Spinal cord (tissue), 10 donors: ENCODE measurements around the gene TBX2. TPM values are rescaled to one million over a fixed set of nuclear protein-coding genes. Genes with fewer than 3 reads are reported as not detected.

Experiments
- DNase-seq, 6 donors: peaks; one replicate each; pipeline versions ENCODE4 v3.0.0 to v3.0.0-alpha.2; 2013 to 2015; ENCODE audit warnings: low spot score in 6 of 6, low read depth in 4 of 6
- H3K27ac ChIP-seq: one replicate; pipeline ENCODE4 v1.5.1; 2013; ENCODE audit warnings: low read depth, low read length, control low read depth
- H3K27me3 ChIP-seq: one replicate; pipeline ENCODE4 v1.6.1; 2013; ENCODE audit warnings: low read length; ENCODE audit not compliant: control insufficient read depth, insufficient read depth
- H3K36me3 ChIP-seq: one replicate; pipeline ENCODE4 v1.6.1; 2013; ENCODE audit warnings: low read length; ENCODE audit not compliant: control insufficient read depth, insufficient read depth
- H3K4me1 ChIP-seq: one replicate; pipeline ENCODE4 v1.6.1; 2013; ENCODE audit warnings: low read length; ENCODE audit not compliant: control insufficient read depth, insufficient read depth
- H3K4me3 ChIP-seq: one replicate; pipeline ENCODE4 v1.5.1; 2013; ENCODE audit warnings: low read depth, low read length, control low read depth
- H3K9me3 ChIP-seq: one replicate; pipeline ENCODE4 v1.6.1; 2013; ENCODE audit warnings: low read length; ENCODE audit not compliant: control insufficient read depth, insufficient read depth
- WGBS: methylation state at CpG from one replicate; pipeline ENCODE4 v1.1.5; 2013; ENCODE audit warnings: missing lambda C conversion rate; ENCODE audit not compliant: insufficient coverage; 5-methylcytosine and 5-hydroxymethylcytosine counted together
- polyA plus RNA-seq, 2 donors: library from polyadenylated mRNA; unstranded; fragments of 120-200 nt; gene quantifications; one replicate each; pipeline ENCODE4 v1.2.1, GENCODE V29; 2013; ENCODE audit not compliant: insufficient read length in 2 of 2
- total RNA-seq, 2 donors: library from RNA; depleted of rRNA in 1 of 2; stranded (reverse); fragments of 120-200 nt in 1 of 2; fragments of >200 nt in 1 of 2; gene quantifications; one replicate each; pipeline versions ENCODE4 v1.2.3 to v1.2.4, GENCODE V29; 2013 to 2014
- donor health status: healthy.

Gene TBX2
- total and polyA plus RNA-seq, 4 donors, result 4.0 to 13.1 (median 10.3) TPM

DNA sequence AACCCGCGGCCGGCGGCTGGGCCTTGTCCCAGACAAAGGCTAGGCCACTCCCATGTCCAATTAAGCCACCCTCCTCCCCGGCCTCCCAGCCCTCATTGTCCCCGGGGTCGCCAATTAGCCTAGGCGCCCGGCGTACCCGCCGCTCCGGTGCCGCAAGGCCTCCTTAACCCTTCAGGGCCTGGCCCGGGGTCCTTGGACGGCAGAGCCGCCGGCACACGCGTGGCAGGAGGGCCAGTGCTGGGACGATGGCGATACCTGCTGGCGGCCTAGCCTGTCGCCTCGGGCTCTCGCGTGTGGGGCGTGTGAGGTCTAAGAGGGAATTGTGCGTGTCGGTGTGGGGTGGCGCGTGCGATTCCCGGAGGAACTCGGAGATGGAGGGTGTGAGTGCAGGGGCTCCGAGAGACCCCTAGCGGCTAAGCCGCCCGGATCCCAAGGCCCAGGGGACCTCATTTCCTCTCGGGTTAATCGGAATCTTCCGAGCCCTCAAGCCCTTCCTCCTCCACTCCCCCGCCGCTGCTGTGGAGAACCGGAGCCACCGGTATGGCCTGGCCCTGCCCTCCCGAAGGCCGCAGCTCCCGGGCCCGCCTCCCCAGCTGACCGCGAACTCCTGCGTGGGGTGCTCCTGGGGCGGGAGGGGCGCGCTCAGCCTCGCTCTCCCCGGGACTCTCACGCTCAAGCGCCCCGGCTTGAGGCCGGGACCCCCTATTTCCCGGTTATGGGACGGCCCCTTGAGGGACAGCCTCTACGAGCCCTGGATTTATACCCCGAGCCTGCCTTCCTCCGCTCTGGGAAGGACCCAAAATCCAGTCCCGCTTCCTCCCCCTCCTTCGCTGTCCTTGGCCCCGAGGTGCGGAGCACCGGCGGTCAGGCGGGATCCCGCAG, 11.9 kb downstream of the TBX2 start:
- peak in 2 of 6 donors; percentile 43 to 68 for DNase-seq
- peaks cover 62% of the 10 kb centered on the region for H3K4me1 ChIP-seq
- WGBS, result under 1% methylated on average over 75 of the region's 75 CpGs
- peaks cover 2% of the 10 kb centered on the region for H3K36me3 ChIP-seq
- peak overlapping the region; percentile 86 for H3K27ac ChIP-seq
- peak overlapping the region; percentile 54 for H3K4me3 ChIP-seq
- H3K27me3 ChIP-seq, result peaks cover 62% of the 10 kb centered on the region
- H3K9me3 ChIP-seq, result no peaks in the 10 kb centered on the region

GRCh38 chr17:61412143-61412859, 12.7 kb downstream of the TBX2 start:
- DNase-seq, result peak; percentile 61 to 93 (median 76)
- peaks cover 65% of the 10 kb centered on the region for H3K4me1 ChIP-seq
- H3K36me3 ChIP-seq, result peaks cover 2% of the 10 kb centered on the region
- peak overlapping the region; percentile 54 for H3K4me3 ChIP-seq
- under 1% methylated on average over 69 of the region's 69 CpGs for WGBS
- peak overlapping the region; percentile 86 for H3K27ac ChIP-seq
- no peaks in the 10 kb centered on the region for H3K9me3 ChIP-seq
- peaks cover 54% of the 10 kb centered on the region for H3K27me3 ChIP-seq

GRCh38 chr17:61412860-61413660, 13.4 kb downstream of the TBX2 start:
- Histone ChIP-seq H3K9me3 (no peaks in the 10 kb centered on the region), H3K4me1 (peaks cover 61% of the 10 kb centered on the region), H3K27ac (peak overlapping the region; percentile 86), H3K36me3 (peaks cover under 1% of the 10 kb centered on the region), H3K4me3 (peak overlapping the region; percentile 54), H3K27me3 (peaks cover 47% of the 10 kb centered on the region)
- no peak for DNase-seq
- WGBS, result 10% methylated on average over 31 of the region's 38 CpGs

DNA sequence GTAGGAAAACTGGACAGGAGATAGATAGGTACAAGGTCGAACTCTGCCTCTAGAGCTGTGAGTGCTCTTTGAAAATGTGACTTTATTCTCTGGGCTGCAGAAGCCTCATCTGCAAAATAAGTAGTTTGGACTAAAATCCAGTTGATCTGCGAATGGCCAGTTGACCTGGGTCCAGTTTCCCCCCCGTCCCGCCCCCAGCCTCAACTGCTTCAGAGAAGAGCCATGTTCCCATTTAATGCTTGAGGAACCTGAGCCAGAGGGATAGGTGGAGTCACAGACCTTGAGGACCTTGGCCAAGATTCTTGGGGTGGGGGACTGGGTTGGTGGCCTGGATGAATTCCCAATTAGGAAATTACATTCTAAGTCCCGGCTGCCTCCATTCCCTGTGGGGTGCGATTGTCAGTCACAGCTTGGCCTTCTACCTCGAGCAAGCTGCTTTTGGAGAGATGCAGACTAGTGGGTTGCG, 14.1 kb downstream of the TBX2 start:
- Histone ChIP-seq H3K36me3 (no peaks in the 10 kb centered on the region), H3K27ac (no peak overlapping the region), H3K9me3 (no peaks in the 10 kb centered on the region), H3K4me1 (peaks cover 54% of the 10 kb centered on the region), H3K27me3 (peaks cover 40% of the 10 kb centered on the region), H3K4me3 (no peak overlapping the region)
- DNase-seq, result no peak
- 85% methylated on average over 6 of the region's 8 CpGs for WGBS

DNA sequence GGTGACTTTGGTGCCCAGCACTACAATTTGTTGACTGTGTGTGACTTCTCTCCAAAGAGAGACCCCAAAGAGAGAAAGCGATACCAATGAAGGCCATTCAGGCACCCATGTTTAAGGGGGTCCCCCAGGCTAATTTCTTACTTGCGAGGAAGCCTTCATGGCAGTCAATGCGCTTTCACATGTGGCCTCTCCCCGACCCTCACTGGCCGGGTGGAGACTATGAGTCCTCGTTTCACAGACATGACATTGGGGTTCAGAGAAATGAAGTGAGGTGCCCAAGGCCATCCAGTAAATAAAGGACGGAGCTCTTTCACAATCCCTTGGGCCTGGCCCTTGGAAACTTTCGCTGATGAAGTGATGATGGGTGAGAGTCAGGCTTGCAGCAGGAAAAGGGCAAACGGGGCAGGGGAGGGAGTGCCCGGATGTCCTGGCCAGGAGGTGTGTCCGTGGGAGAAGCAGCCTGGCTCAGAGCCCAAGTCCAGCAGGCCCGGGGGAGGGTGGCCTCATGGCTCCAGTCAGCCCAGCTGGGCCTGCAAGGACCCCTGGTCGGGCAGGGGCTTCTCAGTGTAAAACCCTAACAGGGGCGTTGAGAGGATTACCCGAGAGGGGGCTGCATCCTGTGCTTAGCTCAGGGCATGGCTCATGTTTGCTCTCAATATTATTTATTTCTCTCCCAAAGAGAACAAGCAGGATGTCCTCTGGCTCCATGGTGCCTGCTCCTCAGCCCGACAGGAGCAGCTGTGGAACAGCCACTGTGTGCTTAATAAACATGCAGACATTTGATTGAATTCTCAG, 14.7 kb downstream of the TBX2 start:
- no peak for DNase-seq
- Histone ChIP-seq H3K27ac (no peak overlapping the region), H3K36me3 (no peaks in the 10 kb centered on the region), H3K27me3 (peaks cover 37% of the 10 kb centered on the region), H3K4me3 (no peak overlapping the region), H3K9me3 (no peaks in the 10 kb centered on the region), H3K4me1 (peaks cover 48% of the 10 kb centered on the region)
- 79% methylated on average over 16 of the region's 16 CpGs for WGBS

- DNase-seq, result no peak
- Histone ChIP-seq H3K4me3 (no peak overlapping the region), H3K9me3 (no peaks in the 10 kb centered on the region), H3K36me3 (no peaks in the 10 kb centered on the region), H3K27me3 (peaks cover 35% of the 10 kb centered on the region), H3K27ac (no peak overlapping the region), H3K4me1 (peaks cover 44% of the 10 kb centered on the region)
- WGBS, result 83% methylated on average over 5 of the region's 5 CpGs
Measured at GRCh38 chr17:61414936-61415251, 15.3 kb downstream of the TBX2 start.

DNA sequence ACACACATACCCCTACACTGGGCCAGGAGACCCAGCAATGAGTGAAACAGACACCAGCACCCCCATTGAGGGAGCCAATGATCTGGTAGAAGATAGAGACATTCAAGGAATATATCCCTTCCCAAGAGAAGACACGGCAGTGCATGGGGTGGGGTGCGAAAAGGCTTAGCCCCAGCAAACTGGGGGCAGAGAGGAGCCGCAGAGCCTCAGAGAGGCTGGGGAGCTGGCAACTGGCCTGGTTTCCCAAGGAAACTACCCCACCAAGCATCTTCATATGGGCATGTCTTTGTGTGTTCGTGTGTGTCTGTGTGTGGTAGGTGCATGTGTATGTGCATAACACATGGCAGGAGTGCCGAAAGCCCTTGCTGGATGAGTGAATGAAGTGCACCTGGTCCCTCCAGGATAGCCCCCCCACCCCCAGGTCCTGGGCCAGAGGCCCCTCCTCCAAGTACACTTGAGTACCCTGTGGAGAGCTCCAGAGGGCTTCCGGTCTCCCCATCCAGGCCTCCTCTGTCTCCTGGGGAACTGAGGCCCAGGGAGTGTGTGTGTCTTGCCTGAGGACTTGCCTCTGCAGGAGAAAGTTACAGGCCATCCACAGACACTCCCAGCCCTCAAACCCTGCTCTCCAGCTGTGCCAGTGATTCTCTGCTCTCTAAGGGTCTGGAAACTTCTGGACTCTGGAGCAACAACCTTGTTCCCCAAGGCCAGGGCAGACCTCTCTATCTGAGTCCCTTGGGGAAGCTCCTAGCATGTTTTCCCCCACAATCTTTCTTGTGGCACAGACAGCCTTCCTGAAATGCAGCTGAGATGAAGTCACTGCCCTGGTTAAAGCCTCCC, 15.9 kb downstream of the TBX2 start:
- no peak for DNase-seq
- H3K9me3 ChIP-seq, result no peaks in the 10 kb centered on the region
- H3K27ac ChIP-seq, result no peak overlapping the region
- no peaks in the 10 kb centered on the region for H3K36me3 ChIP-seq
- 87% methylated on average over 3 of the region's 6 CpGs for WGBS
- no peak overlapping the region for H3K4me3 ChIP-seq
- H3K4me1 ChIP-seq, result peaks cover 37% of the 10 kb centered on the region
- peaks cover 28% of the 10 kb centered on the region for H3K27me3 ChIP-seq

DNA sequence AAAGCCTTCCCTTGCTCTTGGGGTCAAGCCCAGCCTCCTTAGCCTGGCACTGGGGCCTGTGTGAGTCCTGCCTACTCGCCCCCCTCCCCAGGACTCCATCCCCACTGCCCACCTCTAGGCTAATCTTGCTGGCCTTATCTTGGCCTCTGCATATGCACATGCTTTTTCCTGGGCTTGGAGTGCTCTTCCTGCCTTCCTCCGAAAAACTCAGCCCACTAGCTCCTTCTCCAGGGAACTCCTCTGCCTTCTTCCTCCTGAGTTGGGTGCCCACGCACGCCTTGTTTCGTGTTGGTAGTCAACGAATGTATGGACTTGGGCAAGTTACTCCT, 16.5 kb downstream of the TBX2 start:
- Histone ChIP-seq H3K4me1 (peaks cover 32% of the 10 kb centered on the region), H3K9me3 (no peaks in the 10 kb centered on the region), H3K27ac (no peak overlapping the region), H3K36me3 (no peaks in the 10 kb centered on the region), H3K4me3 (no peak overlapping the region), H3K27me3 (peaks cover 22% of the 10 kb centered on the region)
- WGBS, result 77% methylated on average over 6 of the region's 6 CpGs
- no peak for DNase-seq
